PC-3 (cell line): ENCODE results near the gene POLA2. TPM values are rescaled to one million over a fixed set of nuclear protein-coding genes. Genes with fewer than 3 reads are reported as not detected.

Experiments
- ATAC-seq: fragments of 200-7000 bp; cut with Tn5 transposase; 2 replicates; pipeline ENCODE4 v1.9.1; 2020; ENCODE audit warnings: mild to moderate bottlenecking, moderate library complexity
- BruUV-seq: library from RNA; stranded (reverse); fragments of 400-500 nt; replicated peaks from 2 replicates; lab custom pipeline; 2021; lab: Mats Ljungman, UMichigan
- CTCF ChIA-PET: fragments of 300-600 bp; sonication (Branson Sonifier 250); formaldehyde crosslinking; loops from one replicate; lab custom pipeline; 2022; ENCODE audit warnings: antibody characterized with exemption; lab: Charles Lee
- POLR2A ChIA-PET: fragments of 300-600 bp; sonication (Branson Sonifier 250); formaldehyde crosslinking; loops from one replicate; lab custom pipeline; 2022; ENCODE audit warnings: antibody characterized with exemption; ENCODE audit not compliant: unreplicated experiment; lab: Charles Lee
- DNase-seq: peaks from one replicate; pipeline ENCODE4 v3.0.0-alpha.2; 2015
- H2AFZ ChIP-seq: fragments of 300-600 bp; sonication (generic); 2 replicates; pipeline ENCODE4 v1.6.0; 2016; ENCODE audit warnings: antibody characterized with exemption, low read length
- H3F3A ChIP-seq: fragments of 300-600 bp; sonication (generic); one replicate; pipeline ENCODE4 v1.6.0; 2017; ENCODE audit warnings: antibody characterized with exemption, low read length, control low read depth, mild to moderate bottlenecking; ENCODE audit not compliant: unreplicated experiment
- H3K27ac ChIP-seq: fragments of 300-600 bp; sonication (generic); 2 replicates; pipeline ENCODE4 v1.5.1; 2016; ENCODE audit warnings: mild to moderate bottlenecking, low read length
- H3K27me3 ChIP-seq: fragments of 300-600 bp; sonication (generic); 2 replicates; pipeline ENCODE4 v1.6.1; 2016; ENCODE audit warnings: low read length, mixed read lengths
- H3K36me3 ChIP-seq: fragments of 300-600 bp; sonication (generic); 2 replicates; pipeline ENCODE4 v1.6.1; 2016; ENCODE audit warnings: low read depth, mixed run types, low read length, mixed read lengths
- H3K4me1 ChIP-seq: fragments of 300-600 bp; sonication (generic); 2 replicates; pipeline ENCODE4 v1.5.1; 2016; ENCODE audit warnings: low read length; ENCODE audit not compliant: insufficient read depth
- H3K4me2 ChIP-seq: fragments of 300-600 bp; sonication (generic); 2 replicates; pipeline ENCODE4 v1.6.0; 2016; ENCODE audit warnings: low read length
- H3K4me3 ChIP-seq: fragments of 300-600 bp; sonication (generic); 2 replicates; pipeline ENCODE4 v1.5.1; 2016; ENCODE audit warnings: mild to moderate bottlenecking, low read length, mixed read lengths
- H3K79me2 ChIP-seq: fragments of 300-600 bp; sonication (generic); 2 replicates; pipeline ENCODE4 v1.6.1; 2017; ENCODE audit warnings: low read length, mixed read lengths
- H3K9ac ChIP-seq: fragments of 300-600 bp; sonication (generic); 2 replicates; pipeline ENCODE4 v1.6.0; 2016; ENCODE audit warnings: mild to moderate bottlenecking, low read length
- H3K9me2 ChIP-seq: fragments of 300-600 bp; sonication (generic); replicated peaks from 2 replicates; pipeline ENCODE4 v1.6.1; 2016; ENCODE audit warnings: mixed run types, low read length, mixed read lengths
- H3K9me3 ChIP-seq: fragments of 300-600 bp; sonication (generic); 2 replicates; pipeline ENCODE4 v1.6.1; 2016; ENCODE audit warnings: low read length, mixed read lengths
- H4K20me1 ChIP-seq: fragments of 300-600 bp; sonication (generic); 2 replicates; pipeline ENCODE4 v1.6.1; 2016; ENCODE audit warnings: low read length, mixed read lengths
- CTCF ChIP-seq: fragments of 300-600 bp; sonication (generic); conservative IDR thresholded peaks from 2 replicates; pipeline ENCODE4 v1.5.1; 2017; ENCODE audit warnings: antibody characterized with exemption, low read depth, mild to moderate bottlenecking, low read length
- EZH2 ChIP-seq: fragments of 300-600 bp; sonication (generic); IDR thresholded peaks from one replicate; pipeline ENCODE4 v1.6.1; 2017; ENCODE audit warnings: antibody characterized with exemption, mild to moderate bottlenecking, low read length; ENCODE audit not compliant: unreplicated experiment
- EZH2phosphoT487 ChIP-seq: fragments of 300-600 bp; sonication (generic); IDR thresholded peaks from 2 replicates; pipeline ENCODE4 v1.6.1; 2018; ENCODE audit warnings: mild to moderate bottlenecking, antibody characterized with exemption, low read length, borderline replicate concordance
- intact Hi-C: fragments of 100-400 bp; cut with micrococcal nuclease; formaldehyde crosslinking; loops from 2 replicates; pipeline ENCODE4 v1.9.0; 2023
- total RNA-seq: library from RNA; depleted of rRNA; stranded (reverse); fragments of >200 nt; gene quantifications from 2 replicates; pipeline ENCODE4 v1.2.3, GENCODE V29; 2014

POLA2 gene
- total RNA-seq, 1 experiment from 2014 or later: 29.0 TPM

GRCh38 chr11:65310215-65310614 is 48.5 kb downstream of the POLA2 start:
- H4K20me1 ChIP-seq: no peaks in the 10 kb centered on the region
- no peaks in the 10 kb centered on the region for H3K36me3 ChIP-seq
- no peak overlapping the region for H3K9ac ChIP-seq
- no TSS peak for BruUV-seq
- H3K27me3 ChIP-seq: no peaks in the 10 kb centered on the region
- H2AFZ ChIP-seq: no peak overlapping the region
- TF ChIP-seq EZH2: no peak
- TF ChIP-seq EZH2phosphoT487: no peak
- TF ChIP-seq CTCF: no peak
- no peak overlapping the region for H3K27ac ChIP-seq
- H3K4me3 ChIP-seq: no peak overlapping the region
- intact Hi-C loops: loop anchor here (10.0 kb wide), 1 partner anchor 125 kb away; the partner anchor contains the start of gene CAPN1
- DNase-seq: no peak
- no peak for ATAC-seq
- CTCF ChIA-PET: interaction anchor here (0.9 kb wide), 1 partner anchor 35 kb away, joined by 33 read pairs; no protein-coding TSS in a partner anchor
- H3K4me2 ChIP-seq: no peak overlapping the region
- POLR2A ChIA-PET: no interaction called here
- no peaks in the 10 kb centered on the region for H3F3A ChIP-seq
- H3K4me1 ChIP-seq: peaks cover 23% of the 10 kb centered on the region
- no peaks in the 10 kb centered on the region for H3K9me2 ChIP-seq
- peaks cover 5% of the 10 kb centered on the region for H3K79me2 ChIP-seq
- no peaks in the 10 kb centered on the region for H3K9me3 ChIP-seq

- no peak overlapping the region for H3K4me3 ChIP-seq
- peaks cover 23% of the 10 kb centered on the region for H3K4me1 ChIP-seq
- H3K27me3 ChIP-seq: no peaks in the 10 kb centered on the region
- no peak for DNase-seq
- H4K20me1 ChIP-seq: no peaks in the 10 kb centered on the region
- CTCF ChIA-PET: interaction anchor here (0.9 kb wide), 1 partner anchor 36 kb away, joined by 33 read pairs; no protein-coding TSS in a partner anchor
- intact Hi-C loops: loop anchor here (10.0 kb wide), 1 partner anchor 126 kb away; the partner anchor contains the start of gene CAPN1
- H3K9ac ChIP-seq: no peak overlapping the region
- TF ChIP-seq EZH2 (no peak), EZH2phosphoT487 (no peak), CTCF (no peak)
- ATAC-seq: no peak
- H2AFZ ChIP-seq: no peak overlapping the region
- H3K79me2 ChIP-seq: peaks cover 10% of the 10 kb centered on the region
- H3K27ac ChIP-seq: peak overlapping the region; percentile 24
- H3K9me2 ChIP-seq: no peaks in the 10 kb centered on the region
- POLR2A ChIA-PET: no interaction called here
- BruUV-seq: no TSS peak
- 0 out of 2 replicates have a peak overlapping the region, but pooled peaks have one; percentile 4 for H3K4me2 ChIP-seq
- H3K9me3 ChIP-seq: no peaks in the 10 kb centered on the region
- H3F3A ChIP-seq: no peaks in the 10 kb centered on the region
- H3K36me3 ChIP-seq: no peaks in the 10 kb centered on the region
Observed at GRCh38 chr11:65310736-65311135, 49.0 kb downstream of the POLA2 start.

GRCh38 chr11:65311170-65311678 is 49.5 kb downstream of the POLA2 start:
- no peak overlapping the region for H3K9ac ChIP-seq
- no peaks in the 10 kb centered on the region for H3K36me3 ChIP-seq
- H3F3A ChIP-seq: no peaks in the 10 kb centered on the region
- peaks cover 15% of the 10 kb centered on the region for H3K79me2 ChIP-seq
- ChIA-PET POLR2A (no interaction called here), CTCF (interaction anchor here (0.9 to 1.8 kb wide), 1 partner anchor 36 kb away, joined by 17 to 33 read pairs; no protein-coding TSS in a partner anchor)
- no peaks in the 10 kb centered on the region for H3K9me3 ChIP-seq
- no peak overlapping the region for H3K4me3 ChIP-seq
- TF ChIP-seq EZH2 (no peak), CTCF (no peak), EZH2phosphoT487 (no peak)
- ATAC-seq: no peak
- H3K4me1 ChIP-seq: peaks cover 27% of the 10 kb centered on the region
- H3K27ac ChIP-seq: peak overlapping the region; percentile 24
- H2AFZ ChIP-seq: no peak overlapping the region
- DNase-seq: peak; percentile 70
- intact Hi-C loops: loop anchor here (10.0 kb wide), 1 partner anchor 126 kb away; the partner anchor contains the start of gene CAPN1
- H4K20me1 ChIP-seq: no peaks in the 10 kb centered on the region
- H3K27me3 ChIP-seq: no peaks in the 10 kb centered on the region
- no TSS peak for BruUV-seq
- H3K4me2 ChIP-seq: 0 out of 2 replicates have a peak overlapping the region, but pooled peaks have one; percentile 4
- no peaks in the 10 kb centered on the region for H3K9me2 ChIP-seq
